H1 (cell line): ENCODE measurements around the gene ZNF367. TPM values are rescaled to one million over a fixed set of nuclear protein-coding genes. Genes with fewer than 3 reads are reported as not detected.
A peak's percentile ranks its signal among the peaks of the same experiment; 100 is the strongest.

ENCODE experiments used
- CTCF ChIA-PET: fragments of 300-600 bp; sonication (Branson Sonifier 250); formaldehyde crosslinking; loops from one replicate; lab custom pipeline; 2021; ENCODE audit not compliant: partially characterized antibody; lab: Charles Lee
- POLR2A ChIA-PET: fragments of 300-600 bp; sonication (Branson Sonifier 250); formaldehyde crosslinking; loops from one replicate; lab custom pipeline; 2021; ENCODE audit warnings: inconsistent platforms; ENCODE audit not compliant: partially characterized antibody; lab: Charles Lee
- DNase-seq, 2 experiments: peaks; one replicate each; pipeline versions ENCODE4 v3.0.0 to v3.0.0-alpha.2; 2010 to 2022; ENCODE audit warnings: low spot score in 2 of 2, low read depth in 1 of 2, mixed read lengths in 1 of 2
- FAIRE-seq: peaks from 2 replicates; lab custom pipeline; 2011; peaks lifted over from hg19 to GRCh38; lab: Jason Lieb, UNC
- H2AFZ ChIP-seq: 2 replicates; pipeline ENCODE4 v1.8.1; 2012; ENCODE audit warnings: low read length, inconsistent platforms
- H2AK5ac ChIP-seq: 2 replicates; pipeline ENCODE4 v1.6.1; 2013; ENCODE audit warnings: low read depth, low read length
- H2BK120ac ChIP-seq: replicated peaks from 2 replicates; pipeline ENCODE3; 2013; ENCODE audit warnings: low read depth, low read length, inconsistent platforms
- H2BK12ac ChIP-seq: 2 replicates; pipeline ENCODE4 v1.6.1; 2013; ENCODE audit warnings: low read depth, low read length
- H2BK15ac ChIP-seq: 2 replicates; pipeline ENCODE4 v1.6.1; 2013; ENCODE audit warnings: low read length
- H2BK20ac ChIP-seq: 2 replicates; pipeline ENCODE4 v1.6.1; 2013; ENCODE audit warnings: low read length
- H2BK5ac ChIP-seq: 2 replicates; pipeline ENCODE4 v1.6.1; 2013; ENCODE audit warnings: low read depth, low read length
- H3K14ac ChIP-seq: 2 replicates; pipeline ENCODE4 v1.6.1; 2013; ENCODE audit warnings: inconsistent platforms; ENCODE audit not compliant: insufficient read length
- H3K18ac ChIP-seq: 2 replicates; pipeline ENCODE4 v1.6.1; 2013; ENCODE audit warnings: low read length; ENCODE audit errors: extremely low read depth
- H3K23ac ChIP-seq: 2 replicates; pipeline ENCODE4 v1.6.1; 2013; ENCODE audit warnings: inconsistent platforms; ENCODE audit not compliant: insufficient read length
- H3K23me2 ChIP-seq: 2 replicates; pipeline ENCODE4 v1.6.1; 2013; ENCODE audit warnings: low read depth, low read length
- H3K27ac ChIP-seq: 2 replicates; pipeline ENCODE4 v1.6.1; 2011; ENCODE audit warnings: low read depth, low read length, inconsistent platforms
- H3K27me3 ChIP-seq, 4 experiments: replicated peaks in 1 of 4; 1 replicate in 1 of 4; 2 replicates in 3 of 4; pipeline versions ENCODE4 v1.6.1 to v1.8.1; 2011 to 2013; ENCODE audit warnings: low read length in 3 of 4, mild to moderate bottlenecking in 3 of 4, inconsistent platforms in 2 of 4, mixed read lengths in 2 of 4, moderate library complexity in 1 of 4; ENCODE audit not compliant: control insufficient read depth in 3 of 4, insufficient read depth in 3 of 4; ENCODE audit errors: extremely low read depth in 1 of 4
- H3K36me3 ChIP-seq, 4 experiments: 2 replicates each; pipeline versions ENCODE4 v1.6.1 to v1.8.1; 2011 to 2013; ENCODE audit warnings: mild to moderate bottlenecking in 4 of 4, low read length in 3 of 4, moderate library complexity in 2 of 4, control low read depth in 1 of 4, inconsistent platforms in 1 of 4; ENCODE audit not compliant: insufficient read depth in 4 of 4, control insufficient read depth in 2 of 4
- H3K4ac ChIP-seq: replicated peaks from 2 replicates; pipeline ENCODE3; 2013; ENCODE audit warnings: low read length, low read depth, mixed read lengths, inconsistent platforms; ENCODE audit not compliant: insufficient read length
- H3K4me1 ChIP-seq, 4 experiments: replicated peaks in 1 of 4; 1 replicate in 1 of 4; 2 replicates in 3 of 4; pipeline versions ENCODE4 v1.6.1 to v1.8.1; 2011 to 2013; ENCODE audit warnings: low read length in 3 of 4, inconsistent platforms in 2 of 4, mixed read lengths in 1 of 4; ENCODE audit not compliant: insufficient read depth in 4 of 4, control insufficient read depth in 3 of 4
- H3K4me2 ChIP-seq, 2 experiments: 2 replicates each; pipeline versions ENCODE4 v1.6.1 to v1.8.1; 2011 to 2013; ENCODE audit warnings: low read depth in 2 of 2, low read length in 2 of 2, control low read depth in 1 of 2, inconsistent platforms in 1 of 2, mild to moderate bottlenecking in 1 of 2; ENCODE audit not compliant: insufficient read depth in 1 of 2
- H3K4me3 ChIP-seq, 4 experiments: fragments of 200-600, 300-600 bp in 1 of 4; sonication (generic), shearing (Covaris generic), sonication (Bioruptor Twin) in 1 of 4; 2 replicates each; pipeline versions ENCODE4 v1.5.1 to v1.8.1; 2011 to 2016; ENCODE audit warnings: low read length in 4 of 4, low read depth in 3 of 4, control low read depth in 2 of 4, inconsistent platforms in 2 of 4, mild to moderate bottlenecking in 2 of 4, mixed read lengths in 1 of 4, moderate library complexity in 1 of 4; ENCODE audit not compliant: insufficient read depth in 2 of 4; ENCODE audit errors: extremely low read depth in 1 of 4
- H3K56ac ChIP-seq: replicated peaks from 2 replicates; pipeline ENCODE3; 2013; ENCODE audit warnings: low read depth, mild to moderate bottlenecking, mixed read lengths, low read length, inconsistent platforms; ENCODE audit not compliant: insufficient read length
- H3K79me1 ChIP-seq: 2 replicates; pipeline ENCODE4 v1.6.1; 2013; ENCODE audit warnings: low read depth, low read length, control low read depth
- H3K79me2 ChIP-seq, 2 experiments: 2 replicates each; pipeline versions ENCODE4 v1.6.1 to v1.8.1; 2012 to 2013; ENCODE audit warnings: low read length in 2 of 2, mild to moderate bottlenecking in 2 of 2, inconsistent platforms in 1 of 2; ENCODE audit not compliant: insufficient read depth in 2 of 2, control insufficient read depth in 1 of 2
- H3K9ac ChIP-seq, 4 experiments: replicated peaks in 1 of 4; 1 replicate in 1 of 4; 2 replicates in 3 of 4; pipeline versions ENCODE4 v1.6.1 to v1.8.1; 2011 to 2013; ENCODE audit warnings: low read depth in 3 of 4, low read length in 3 of 4, control low read depth in 2 of 4, mild to moderate bottlenecking in 2 of 4, moderate library complexity in 2 of 4, inconsistent platforms in 1 of 4; ENCODE audit errors: extremely low read depth in 1 of 4
- H3K9me3 ChIP-seq, 2 experiments: 2 replicates each; pipeline versions ENCODE4 v1.6.1 to v1.8.1; 2012 to 2013; ENCODE audit warnings: mild to moderate bottlenecking in 2 of 2, moderate library complexity in 2 of 2, control low read depth in 1 of 2, inconsistent platforms in 1 of 2, low read depth in 1 of 2, low read length in 1 of 2, mixed read lengths in 1 of 2; ENCODE audit not compliant: insufficient read depth in 2 of 2
- H4K20me1 ChIP-seq, 2 experiments: replicated peaks in 1 of 2; 2 replicates each; pipeline versions ENCODE3 to v1.8.1; 2011 to 2013; ENCODE audit warnings: inconsistent platforms in 2 of 2, low read length in 2 of 2, mild to moderate bottlenecking in 1 of 2; ENCODE audit not compliant: insufficient read depth in 2 of 2, control insufficient read depth in 1 of 2
- H4K5ac ChIP-seq: 2 replicates; pipeline ENCODE4 v1.6.1; 2013; ENCODE audit warnings: low read length, low read depth, mixed read lengths, inconsistent platforms; ENCODE audit not compliant: insufficient read length
- H4K8ac ChIP-seq: 2 replicates; pipeline ENCODE4 v1.8.0; 2013; ENCODE audit warnings: mild to moderate bottlenecking, moderate library complexity, low read length, inconsistent platforms; ENCODE audit not compliant: insufficient read depth; ENCODE audit errors: extremely low read depth
- H4K91ac ChIP-seq: replicated peaks from 2 replicates; pipeline ENCODE3; 2013; ENCODE audit warnings: low read length, mixed read lengths, inconsistent platforms; ENCODE audit not compliant: insufficient read length
- TBP ChIP-seq: IDR thresholded peaks from 2 replicates; pipeline ENCODE4 v1.6.1; 2011; ENCODE audit warnings: low read depth, low read length, improper control_type of control experiment
- TCF12 ChIP-seq: IDR thresholded peaks from 2 replicates; pipeline ENCODE4 v1.6.1; 2011; ENCODE audit warnings: low read depth, mild to moderate bottlenecking, low read length
- WGBS, 2 experiments: shearing (Covaris generic) in 1 of 2; methylation state at CpG; one replicate each; pipeline versions ENCODE4 v1.1.6 to v1.1.7; 2013 to 2015; ENCODE audit warnings: low lambda C conversion rate in 2 of 2, mixed read lengths in 2 of 2, inconsistent platforms in 1 of 2, low coverage in 1 of 2, missing lambda C conversion rate in 1 of 2; ENCODE audit not compliant: insufficient replicate concordance in 2 of 2, insufficient coverage in 1 of 2, insufficient read length in 1 of 2; ENCODE audit errors: extremely low coverage in 1 of 2, missing lambda C conversion rate in 1 of 2; 5-methylcytosine and 5-hydroxymethylcytosine counted together
- polyA plus RNA-seq, 7 experiments: library from polyadenylated mRNA; depleted of rRNA in 3 of 7; stranded (reverse) in 5 of 7; unstranded in 2 of 7; fragments of >200 nt in 5 of 7; fragments of 200-250 nt in 2 of 7; gene quantifications; 1 replicate in 5 of 7; 2 replicates in 1 of 7; 4 replicates in 1 of 7; pipeline versions ENCODE4 v1.2.1 to v1.2.3, GENCODE V29; 2011 to 2013; ENCODE audit warnings: missing spikeins in 2 of 7, mixed read lengths in 2 of 7
- total RNA-seq: library from RNA; stranded (reverse); fragmentation: NEBNext Ultra II Directional; extraction: Animal tissue kit (Norgen Biotek cat#: 25700); gene quantifications from 2 replicates; pipeline ENCODE4 v1.2.1, GENCODE V29; 2021

ZNF367 gene
- total and polyA plus RNA-seq, 2 of the 8 experiments (the other 6 are each of a cell fraction or from before 2014, with no cell fraction given) = 2.2 to 8.2 TPM

GRCh38 chr9:96394832-96395496 is 23.2 kb downstream of the ZNF367 start:
- Histone ChIP-seq H2BK5ac (no peak overlapping the region; the same call in 1 of the 2 replicates), H2AK5ac (no peak overlapping the region), H3K4me3 (peak overlapping the region in 1 of 4 experiments; percentile 39; a peak in 2 of 8 replicates), H3K79me2 (peaks cover 0 to 24% of the 10 kb centered on the region in 2 experiments; a peak in 2 of 4 replicates), H3K4me2 (peak overlapping the region; percentile 8 to 58; a peak in 2 of 4 replicates), H3K4me1 (peaks cover 5 to 21% (median 15%) of the 10 kb centered on the region in 4 experiments), H3K56ac (no peak overlapping the region), H2BK120ac (no peak overlapping the region), H4K5ac (no peak overlapping the region), H3K27ac (0 out of 2 replicates have a peak overlapping the region, but pooled peaks have one; percentile 45), H2BK15ac (no peak overlapping the region), H3K27me3 (no peaks in the 10 kb centered on the region), H4K91ac (no peak overlapping the region), H3K14ac (no peak overlapping the region), H3K4ac (no peak overlapping the region), H3K23me2 (no peaks in the 10 kb centered on the region), H3K79me1 (no peaks in the 10 kb centered on the region), H2BK20ac (no peak overlapping the region), H4K8ac (no peak overlapping the region), H2BK12ac (no peak overlapping the region), H3K18ac (no peak overlapping the region), H3K36me3 (peaks cover 9 to 28% (median 20%) of the 10 kb centered on the region in 4 experiments), H3K9me3 (no peaks in the 10 kb centered on the region), H3K9ac (no peak overlapping the region), H3K23ac (no peak overlapping the region), H4K20me1 (peaks cover 0 to 4% of the 10 kb centered on the region in 2 experiments), H2AFZ (no peak overlapping the region)
- DNase-seq (no peak), FAIRE-seq (no peak)
- ChIA-PET POLR2A (interaction anchor here (1.0 kb wide), 1 partner anchor 14 kb away, joined by 3 read pairs; no protein-coding TSS in a partner anchor), CTCF (interaction anchor here (0.5 to 1.7 kb wide), 3 partner anchors 45 to 1355 kb away, joined by 3 to 5 read pairs (median 4); no protein-coding TSS in a partner anchor)
- TF ChIP-seq TCF12 (peak; percentile 67; the same call in 1 of the 2 replicates), TBP (no peak)
- WGBS, 2 experiments = 77% methylated on average over 6 of the region's 6 CpGs; no CpG with 5 or more reads in 1 of the 2 experiments
